GM19193 (cell line): ENCODE data around the gene FSTL3.

Source experiments
- POLR2A ChIP-seq: IDR thresholded peaks from 4 replicates; pipeline ENCODE4 v1.6.1; 2011; ENCODE audit not compliant: insufficient read depth, insufficient read length; ENCODE audit errors: extremely low read depth

The FSTL3 gene

GRCh38 chr19:711254-711653 is 35.1 kb downstream of the FSTL3 start:
- TF ChIP-seq POLR2A, result no peak

GRCh38 chr19:715347-715746 is 39.2 kb downstream of the FSTL3 start:
- no peak for TF ChIP-seq POLR2A

- TF ChIP-seq POLR2A, result no peak
These were observed 42.2 kb downstream of the FSTL3 start for GRCh38 chr19:718251-718951.

- no peak for TF ChIP-seq POLR2A
These were observed 42.9 kb downstream of the FSTL3 start for GRCh38 chr19:718991-719512.

GRCh38 chr19:719636-720344 is 43.6 kb downstream of the FSTL3 start:
- TF ChIP-seq POLR2A, result no peak

DNA sequence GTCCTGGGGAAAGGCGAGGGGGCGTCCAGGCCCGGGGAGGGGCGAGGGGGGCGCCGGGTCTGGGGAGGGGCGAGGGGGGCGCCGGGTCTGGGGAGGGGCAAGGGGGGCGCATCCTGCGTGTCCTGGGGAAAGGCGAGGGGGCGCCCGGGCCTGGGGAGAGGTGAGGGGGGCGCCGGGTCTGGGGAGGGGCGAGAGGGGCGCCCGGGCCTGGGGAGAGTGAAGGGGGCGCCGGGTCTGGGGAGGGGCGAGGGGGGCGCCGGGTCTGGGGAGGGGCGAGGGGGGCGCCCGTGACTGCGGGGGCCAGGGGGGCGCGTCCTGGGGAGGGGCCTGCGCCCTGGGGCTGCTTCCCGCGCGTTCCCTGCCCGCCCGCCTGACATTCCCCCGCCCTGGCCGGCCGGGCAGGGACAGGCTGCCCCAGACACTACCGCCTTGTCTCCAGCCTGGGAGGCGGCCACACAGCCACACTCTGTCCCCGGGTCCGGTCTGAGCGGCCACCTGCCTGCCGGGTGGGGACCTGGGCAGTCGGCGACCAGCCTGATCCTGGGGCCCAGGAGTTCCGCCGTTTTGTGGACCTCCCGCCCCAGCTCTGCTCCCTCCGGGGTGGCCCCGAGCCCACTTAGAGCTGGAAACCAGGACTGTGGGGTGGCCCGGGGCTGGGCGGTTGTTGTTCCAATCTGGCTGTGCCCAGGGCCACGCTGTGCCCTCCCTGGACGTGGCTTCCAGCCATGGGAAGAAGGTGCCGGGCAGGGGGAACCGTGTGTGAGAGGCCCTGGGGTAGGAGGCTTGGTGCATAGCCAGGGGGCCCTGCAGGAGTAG is 44.4 kb downstream of the FSTL3 start:
- no peak for TF ChIP-seq POLR2A

DNA sequence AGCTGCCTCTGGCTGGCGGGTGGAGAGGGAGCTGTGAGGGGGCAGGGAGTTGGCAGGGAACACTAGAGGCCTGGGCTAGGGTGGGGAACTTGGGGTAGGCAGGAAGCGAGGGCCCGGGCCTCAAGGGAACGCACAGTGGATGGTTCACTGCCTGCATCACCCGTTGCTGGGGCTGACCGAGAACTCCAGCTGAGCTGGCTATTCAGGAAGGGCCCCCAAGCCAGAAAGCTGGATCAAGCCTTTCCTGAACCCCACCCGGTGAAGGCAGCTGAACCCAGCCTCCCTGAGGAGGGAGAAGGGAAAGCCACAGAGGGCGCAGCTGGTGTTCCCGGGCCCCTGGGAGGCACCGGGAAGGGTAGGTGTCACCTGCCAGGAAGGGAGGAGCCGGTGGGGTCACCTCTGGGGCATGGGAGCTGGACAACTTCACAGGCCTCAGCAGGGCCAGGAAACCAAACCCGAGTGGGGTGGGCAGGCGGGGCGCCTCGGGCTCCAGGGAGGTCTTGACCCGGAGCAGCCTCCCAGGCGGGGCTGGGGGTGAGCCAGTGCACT is 46.4 kb downstream of the FSTL3 start:
- TF ChIP-seq POLR2A, result no peak

DNA sequence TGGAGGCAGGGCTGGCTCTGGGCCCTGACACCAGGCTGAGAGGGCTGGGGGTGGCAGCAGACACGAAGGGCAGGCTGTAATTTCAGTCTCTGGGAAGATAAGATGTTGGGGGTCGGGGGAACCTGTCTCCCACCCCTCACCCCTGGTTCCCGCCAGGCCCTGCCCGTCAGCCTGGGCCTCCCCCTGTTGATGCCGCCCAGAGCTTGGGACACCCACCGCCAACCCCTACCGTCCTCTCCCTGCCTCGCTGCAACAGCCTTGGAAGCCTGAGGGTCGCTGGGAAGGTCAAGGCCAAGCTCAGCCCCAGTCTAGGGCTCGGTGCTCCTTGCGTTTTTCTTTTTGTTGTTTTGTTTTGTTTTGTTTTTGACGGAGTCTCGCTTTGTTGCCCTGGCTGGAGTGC is 47.1 kb downstream of the FSTL3 start:
- no peak for TF ChIP-seq POLR2A

GRCh38 chr19:723714-724113 is 47.5 kb downstream of the FSTL3 start:
- TF ChIP-seq POLR2A, result no peak

GRCh38 chr19:725461-726089 is 49.4 kb downstream of the FSTL3 start:
- no peak for TF ChIP-seq POLR2A

- TF ChIP-seq POLR2A, result no peak
These were observed 51.1 kb downstream of the FSTL3 start for GRCh38 chr19:726993-727956.

DNA sequence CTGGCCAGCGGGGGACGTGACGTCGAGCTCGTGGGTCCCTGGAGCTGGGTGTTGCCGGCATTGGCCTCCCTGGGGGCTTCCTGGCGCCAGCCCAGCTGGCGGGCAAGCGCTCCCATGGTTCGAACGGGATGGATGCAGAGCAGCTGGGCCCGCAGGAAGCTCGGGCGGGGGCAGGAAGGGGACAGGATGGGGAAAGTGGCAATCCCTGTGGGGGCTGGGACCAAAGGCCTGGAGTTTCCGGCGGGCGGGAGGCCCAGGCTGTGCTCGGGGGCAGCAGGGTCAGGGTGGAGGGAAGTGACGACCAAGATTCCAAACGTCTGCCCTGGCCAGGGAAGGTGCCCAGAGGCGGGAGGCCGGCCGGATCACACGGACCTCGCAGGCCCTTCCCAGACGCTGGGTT is 51.8 kb downstream of the FSTL3 start:
- no peak for TF ChIP-seq POLR2A

GRCh38 chr19:729965-730668 is 53.9 kb downstream of the FSTL3 start:
- no peak for TF ChIP-seq POLR2A

- no peak for TF ChIP-seq POLR2A
These were observed 54.8 kb downstream of the FSTL3 start for GRCh38 chr19:731000-731399.
